Anterior cingulate cortex (tissue), 58 donors: ENCODE results near the gene PEX11B.

Experiments
- DNase-seq, 58 donors: peaks; one replicate each; lab custom pipeline; 2025; lab: John Stamatoyannopoulos, UW

PEX11B gene

DNA sequence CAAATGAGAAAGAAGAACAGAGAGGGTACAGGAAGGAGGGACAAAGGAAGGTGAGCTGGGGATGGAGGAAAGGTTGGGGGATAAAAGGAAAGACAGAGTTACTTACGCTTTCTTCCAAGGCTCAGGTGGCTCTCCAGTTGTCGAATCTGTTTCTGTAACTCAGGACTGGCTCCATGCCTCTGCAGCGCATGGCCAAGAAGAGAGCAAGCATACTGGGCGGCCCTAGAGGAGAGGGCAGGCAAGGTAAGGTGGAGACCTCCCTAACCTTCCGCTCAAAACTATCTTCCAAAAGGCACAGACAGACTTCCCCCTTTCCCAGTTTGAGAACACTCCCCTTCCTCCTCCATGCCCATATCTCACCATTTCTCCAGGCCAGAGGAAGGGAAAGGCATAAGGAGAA is 922 bp downstream of the PEX11B start:
- DNase-seq: no peak

DNA sequence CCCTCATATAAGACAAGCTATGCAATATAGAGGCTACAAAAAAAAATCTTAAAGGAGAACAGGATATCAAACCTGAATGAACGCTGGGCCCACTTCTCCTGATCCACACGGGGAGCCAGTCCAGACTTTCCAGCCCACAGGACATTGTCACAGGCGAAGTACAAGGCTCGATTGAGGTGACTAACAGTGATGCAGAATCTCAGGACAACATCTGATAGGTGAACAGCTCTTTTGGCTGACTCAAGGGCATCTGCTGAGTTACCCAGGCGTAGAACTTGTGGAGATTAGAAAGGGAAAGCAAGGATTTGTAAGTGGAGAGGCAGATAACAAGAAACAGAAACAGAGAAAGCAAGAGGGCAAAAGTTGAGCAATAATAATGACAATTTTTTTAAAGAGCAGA is 1.8 kb downstream of the PEX11B start:
- DNase-seq: no peak

DNA sequence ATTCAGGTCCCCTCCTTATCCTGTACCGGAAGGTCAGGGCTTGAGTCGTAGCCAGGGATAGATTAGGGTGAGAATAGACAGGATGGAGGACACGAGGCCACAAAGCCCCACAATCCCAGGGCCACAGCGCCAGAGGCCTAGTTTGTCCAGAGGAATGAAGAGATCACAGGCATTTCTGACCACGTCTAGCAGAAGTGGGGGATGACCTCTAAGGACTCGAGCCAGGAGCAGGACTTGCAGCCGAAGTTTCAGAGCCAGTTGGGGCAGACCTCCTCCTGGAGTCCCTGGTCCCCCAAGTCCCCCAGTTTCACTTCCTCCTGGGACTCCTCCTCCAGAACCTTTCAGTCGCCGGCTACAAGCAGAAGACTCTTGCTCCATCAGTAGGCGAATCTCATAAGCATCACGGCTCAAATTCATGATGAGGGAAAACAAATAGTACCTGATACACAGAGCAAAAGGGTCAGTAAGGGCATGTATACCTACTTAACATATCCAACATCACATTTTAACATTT is 6.3 kb downstream of the PEX11B start:
- DNase-seq: no peak

DNA sequence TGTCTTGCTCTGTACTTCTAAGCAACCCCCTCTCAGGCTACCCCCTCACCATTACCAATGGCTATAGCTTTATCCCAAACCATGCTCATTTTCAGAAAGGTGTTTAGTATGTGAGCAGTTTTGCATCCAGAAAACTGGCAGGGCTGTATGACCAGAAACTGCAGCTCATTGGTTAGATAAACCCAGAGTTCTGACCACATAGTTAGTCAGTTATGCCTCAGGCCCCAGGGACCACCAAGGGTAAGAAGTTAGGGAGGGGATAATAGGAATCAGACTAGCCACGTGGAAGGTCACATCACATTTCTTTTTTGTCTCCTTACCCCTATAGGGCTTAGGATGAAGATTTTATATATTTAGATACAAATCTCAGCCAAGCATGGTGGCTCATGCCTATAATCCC is 9.9 kb downstream of the PEX11B start:
- no peak for DNase-seq

DNA sequence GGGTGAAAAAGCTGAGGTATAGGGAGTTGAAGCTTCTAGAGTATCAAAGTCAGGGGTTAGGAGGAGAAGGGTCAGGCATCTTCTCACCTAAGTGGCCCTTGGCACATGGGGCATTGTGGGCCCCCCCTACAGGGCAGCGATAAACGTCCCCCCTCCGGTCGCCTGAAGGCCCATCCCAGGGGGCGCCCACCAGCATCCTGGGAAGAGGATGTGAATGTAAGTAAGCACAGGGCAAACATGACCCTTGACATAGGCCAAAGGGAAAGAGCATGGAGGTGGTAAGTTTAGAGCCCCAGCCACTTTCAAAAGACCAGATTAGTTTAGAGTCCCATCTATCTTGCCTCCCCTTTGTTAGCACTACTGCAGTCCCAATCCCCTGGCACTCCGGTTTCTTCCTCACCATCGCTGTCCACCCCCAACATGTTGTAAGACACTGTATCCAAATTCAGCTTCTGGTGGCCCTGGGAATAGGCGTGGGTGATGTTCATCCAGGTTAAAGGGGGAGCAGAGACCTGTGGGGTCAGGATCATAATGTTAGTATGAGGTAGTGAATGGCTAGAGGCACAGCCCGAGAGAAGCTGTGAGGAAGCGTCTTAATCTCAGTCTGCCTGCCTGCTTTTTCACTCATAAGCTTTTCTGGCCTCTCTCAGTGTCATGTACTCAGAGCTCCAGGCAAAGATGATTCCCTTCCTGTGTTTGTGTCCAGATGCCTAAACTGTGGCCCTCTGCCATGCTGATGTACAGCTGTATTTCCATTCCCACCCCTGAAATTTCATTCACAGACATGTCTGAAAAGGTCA is 11.4 kb downstream of the PEX11B start:
- no peak for DNase-seq

DNA sequence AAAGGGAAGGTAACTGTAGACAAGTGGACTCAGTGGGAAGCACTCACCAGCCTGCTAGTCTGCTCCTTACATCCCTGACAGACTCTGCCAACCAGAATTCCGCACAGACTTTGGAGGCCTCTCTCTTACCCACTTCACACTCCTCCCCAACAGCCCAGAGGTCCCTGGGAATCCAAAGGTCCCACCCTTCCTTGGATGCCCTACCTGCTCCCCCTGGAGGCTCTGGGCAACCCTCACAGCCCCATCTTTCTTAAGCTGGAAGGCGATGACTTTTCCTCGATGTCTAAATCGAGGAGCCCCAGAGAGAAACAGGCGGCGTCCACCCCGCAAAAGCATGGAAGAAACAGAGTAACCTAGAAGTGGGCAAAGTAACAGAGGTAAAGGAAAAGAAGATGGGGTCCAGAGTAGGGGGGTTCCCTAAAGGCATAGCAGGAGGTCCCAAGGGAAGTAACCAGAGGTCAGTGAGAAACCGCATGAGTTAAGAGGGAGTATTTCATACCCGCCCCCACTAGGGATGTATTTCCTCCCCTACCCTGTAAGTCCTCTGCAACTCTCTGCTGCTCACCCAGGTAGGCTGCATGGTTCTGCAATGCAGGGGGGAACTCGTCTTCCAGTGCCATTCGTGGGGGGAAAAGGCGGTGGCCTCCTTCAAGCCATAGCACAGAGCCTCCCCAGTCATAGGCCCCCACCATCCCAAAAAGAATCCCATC is 17.1 kb downstream of the PEX11B start:
- no peak for DNase-seq

DNA sequence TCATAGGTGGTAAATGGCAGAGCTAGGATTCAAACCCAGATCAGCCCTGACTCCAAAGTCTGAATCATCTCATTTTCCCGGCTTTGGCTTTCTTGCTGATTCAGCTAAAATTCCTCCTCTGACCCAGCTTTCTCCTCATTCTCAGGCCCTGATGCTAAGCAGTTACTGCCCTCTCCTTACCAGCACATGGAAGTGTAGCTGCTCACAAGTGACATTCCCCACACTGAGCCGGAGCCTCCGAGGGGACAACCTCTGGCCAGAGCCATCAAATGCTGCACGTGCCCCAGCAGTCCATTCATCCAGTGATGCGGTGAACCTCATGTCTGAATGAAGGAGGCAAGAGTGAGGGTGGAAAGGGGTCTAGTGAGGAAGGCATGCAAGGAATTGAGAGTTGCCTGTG is 19.8 kb downstream of the PEX11B start:
- DNase-seq: no peak

DNA sequence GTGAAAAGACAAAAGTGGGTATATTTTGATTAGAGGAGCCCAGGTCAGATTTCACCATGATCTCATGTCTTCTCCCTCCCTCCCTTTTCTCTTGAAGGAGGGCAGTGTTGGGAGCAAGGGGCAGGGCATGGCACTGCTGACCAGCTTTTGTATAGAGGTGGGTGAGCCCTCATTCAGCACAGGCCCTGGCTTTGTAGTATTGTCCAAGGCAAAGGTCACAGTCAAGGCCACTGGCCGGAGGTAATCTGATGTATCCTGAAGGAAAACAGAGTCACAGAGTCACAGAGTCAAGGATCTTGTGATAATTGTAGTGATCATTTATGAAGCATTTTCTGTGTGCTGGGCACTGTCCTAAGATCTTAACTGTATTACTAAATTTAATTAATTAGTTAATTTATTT is 20.5 kb downstream of the PEX11B start:
- DNase-seq: no peak

DNA sequence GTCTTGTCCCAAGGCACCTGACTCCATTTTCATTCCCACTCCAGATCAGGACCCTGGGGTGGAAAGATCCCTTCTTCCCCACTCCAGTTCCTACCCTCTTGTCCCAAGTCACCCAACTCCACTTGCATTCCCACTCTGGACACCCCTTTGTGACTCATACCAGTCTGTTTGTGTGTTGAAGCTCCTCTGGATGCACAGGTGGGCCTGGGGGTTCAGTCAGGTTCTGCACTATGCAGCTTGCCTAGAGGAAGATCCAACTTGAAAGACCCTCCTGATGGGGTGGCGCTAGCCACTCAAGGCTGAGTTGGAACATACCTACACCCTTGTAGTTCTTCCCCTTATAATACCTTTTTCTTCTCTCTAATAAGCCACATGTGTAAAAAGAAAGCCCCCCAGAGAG is 23.0 kb downstream of the PEX11B start:
- no peak for DNase-seq

DNA sequence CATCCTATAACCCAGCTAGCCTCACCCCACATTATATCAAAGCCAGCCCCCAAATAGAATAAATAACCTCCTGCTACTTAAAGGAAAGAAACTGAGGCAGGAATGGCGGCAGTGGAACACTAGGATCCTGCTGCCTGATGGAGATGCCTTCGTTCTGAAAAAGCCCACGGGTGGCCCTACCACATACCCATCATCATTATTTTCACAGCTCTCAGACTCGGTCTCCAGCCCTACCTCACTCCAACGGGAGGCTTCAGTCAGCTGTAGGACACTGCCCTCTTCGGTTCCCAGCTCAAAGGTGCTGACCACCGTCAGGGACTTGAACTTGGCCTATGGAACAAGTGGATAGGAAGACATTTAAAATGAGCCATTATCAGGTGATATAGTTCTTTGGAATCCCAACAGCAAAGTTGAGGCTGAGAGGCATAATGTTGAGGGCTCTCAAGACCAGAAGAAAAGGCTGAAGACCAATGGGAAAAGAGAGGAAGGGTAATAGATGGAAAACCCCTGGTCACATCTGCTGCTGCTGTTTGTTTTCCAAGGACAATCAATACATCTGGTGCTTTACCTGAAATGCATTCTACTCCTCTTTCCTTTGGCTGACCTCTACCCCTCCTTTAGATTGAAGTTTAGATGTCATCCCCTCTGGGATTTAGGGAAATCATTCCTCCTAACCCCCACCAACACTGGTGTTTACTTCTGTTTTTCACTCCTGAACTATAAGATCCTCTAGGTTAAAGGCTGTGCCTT is 25.0 kb downstream of the PEX11B start:
- DNase-seq: no peak

DNA sequence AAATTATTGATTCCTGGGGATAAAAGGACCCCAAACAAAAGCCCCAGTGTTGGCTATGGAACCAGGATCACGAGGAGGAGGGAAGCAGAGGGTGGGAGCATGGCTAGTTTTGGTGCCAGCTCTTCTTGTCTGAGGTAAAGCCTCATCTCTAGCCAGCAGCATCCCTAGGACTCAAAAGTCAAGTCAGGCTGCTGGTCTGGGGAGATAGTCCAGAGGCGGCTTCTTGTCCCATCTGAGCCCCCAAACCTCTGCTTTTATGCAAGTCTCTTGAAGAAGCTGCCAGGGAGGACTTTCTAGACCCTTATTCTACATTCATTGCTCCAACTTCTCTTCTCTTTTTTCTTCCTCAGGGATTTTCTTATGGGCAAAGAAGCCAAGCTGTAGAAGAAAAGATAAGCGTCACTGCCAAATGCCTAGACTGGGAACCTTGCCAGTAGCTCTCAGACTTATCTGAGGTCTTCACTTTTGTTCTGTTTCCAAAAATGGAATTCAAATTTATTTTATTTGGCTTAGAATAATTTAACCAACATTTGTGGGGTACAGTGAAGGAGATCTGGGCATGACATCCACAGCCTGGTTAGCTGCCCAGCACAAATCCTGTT is 25.9 kb downstream of the PEX11B start:
- DNase-seq: peak in 6 of 58 donors; percentile 3 to 42 (median 16)

DNA sequence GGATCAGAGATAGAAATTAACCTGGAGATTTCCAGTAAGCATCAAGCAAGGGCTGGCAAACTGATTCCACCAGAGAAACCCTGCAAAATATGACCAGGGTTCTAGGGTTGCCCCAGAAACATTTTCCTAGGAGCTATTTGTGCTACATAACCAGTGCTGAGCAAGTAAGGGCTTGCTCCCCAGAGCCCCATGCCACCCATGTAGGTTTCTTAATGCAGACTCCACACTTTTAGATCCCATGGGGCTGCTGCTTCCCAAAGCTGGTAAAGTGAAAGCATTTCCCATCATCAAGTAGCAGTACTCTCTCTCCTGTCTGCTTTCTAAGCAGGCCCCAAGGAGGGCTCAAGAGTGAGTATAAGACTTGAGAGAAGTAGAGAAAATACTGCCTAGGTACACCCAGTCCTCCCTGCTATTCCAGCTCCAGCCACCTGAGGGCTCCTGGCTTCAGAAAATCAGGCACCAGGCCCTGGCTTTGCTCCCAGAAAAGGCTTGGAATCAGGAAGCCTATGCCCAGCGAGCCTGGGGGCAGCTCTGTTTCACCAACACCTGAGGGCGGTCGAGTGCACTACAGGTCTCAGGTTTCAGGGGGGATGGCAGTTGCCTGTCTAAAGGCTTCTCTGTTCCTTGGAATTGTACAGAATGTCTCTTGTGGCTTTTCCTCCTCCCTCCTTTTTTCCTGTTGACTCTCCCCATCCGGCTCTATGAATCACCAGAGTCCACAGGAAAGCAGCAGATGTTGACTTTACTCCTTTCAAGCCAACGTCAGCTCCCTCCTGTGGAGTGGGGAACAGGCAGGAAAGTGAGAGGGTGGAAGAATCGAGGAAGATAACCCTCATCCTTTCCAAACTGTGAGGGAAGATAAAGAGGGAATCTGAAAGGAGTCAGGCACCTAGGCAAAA is 26.7 kb downstream of the PEX11B start:
- peak; percentile 17 to 92 (median 83) for DNase-seq

DNA sequence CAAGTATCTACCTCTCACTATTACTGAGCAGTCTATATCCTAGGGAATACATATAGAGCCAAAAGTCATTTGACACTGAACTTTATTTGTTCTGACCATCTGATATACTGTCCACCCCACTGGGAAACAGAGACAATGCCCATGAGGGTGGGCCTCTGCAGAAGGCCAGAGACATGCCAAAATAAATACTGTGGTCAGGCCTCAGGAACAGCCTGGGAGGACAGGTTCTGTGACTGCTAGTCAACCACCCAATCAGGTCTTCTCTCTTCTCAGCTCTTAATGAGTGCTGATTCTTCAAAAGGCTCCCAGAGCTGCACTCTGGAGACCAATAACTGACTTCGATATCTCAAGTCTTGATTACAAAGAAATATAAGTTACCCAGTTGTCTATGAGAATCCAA is 27.4 kb downstream of the PEX11B start:
- DNase-seq: no peak

DNA sequence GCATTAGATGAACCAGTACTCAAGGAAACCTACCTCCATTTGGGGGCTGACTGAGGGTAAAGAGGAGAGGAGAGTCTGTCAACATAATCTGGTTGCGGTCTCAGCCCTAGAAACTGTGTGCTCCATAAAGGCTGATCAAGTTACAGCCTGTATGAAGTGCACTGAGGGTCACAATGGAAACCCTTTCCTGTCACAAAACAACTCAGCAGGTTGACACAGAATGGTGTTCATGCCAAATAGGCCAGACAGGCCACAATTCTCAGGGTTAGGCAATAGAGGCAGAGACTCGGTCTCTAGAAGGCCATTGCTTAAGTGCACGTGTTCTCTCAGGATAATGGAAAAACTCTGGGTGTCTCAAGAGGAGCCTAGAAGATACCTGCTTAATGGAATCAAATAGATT is 28.8 kb downstream of the PEX11B start:
- DNase-seq: no peak

DNA sequence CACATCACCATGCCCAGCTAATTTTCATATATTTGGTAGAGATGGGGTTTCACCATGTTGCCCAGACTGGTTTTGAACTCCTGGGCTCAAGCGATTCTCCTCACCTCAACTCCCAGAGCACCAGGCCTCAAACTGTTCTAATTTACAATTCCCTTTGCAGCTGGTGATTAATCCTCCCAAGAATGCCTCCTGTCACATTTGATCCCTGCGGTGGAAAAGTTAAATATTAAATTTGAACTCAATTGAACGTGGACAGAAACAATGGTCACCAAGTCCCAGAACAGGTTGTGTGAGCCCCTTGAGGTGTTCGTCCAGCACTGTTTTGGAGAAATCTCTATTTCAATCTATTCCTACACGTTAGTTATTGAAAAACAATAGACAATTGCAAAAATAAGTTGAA is 30.9 kb downstream of the PEX11B start:
- DNase-seq: no peak

DNA sequence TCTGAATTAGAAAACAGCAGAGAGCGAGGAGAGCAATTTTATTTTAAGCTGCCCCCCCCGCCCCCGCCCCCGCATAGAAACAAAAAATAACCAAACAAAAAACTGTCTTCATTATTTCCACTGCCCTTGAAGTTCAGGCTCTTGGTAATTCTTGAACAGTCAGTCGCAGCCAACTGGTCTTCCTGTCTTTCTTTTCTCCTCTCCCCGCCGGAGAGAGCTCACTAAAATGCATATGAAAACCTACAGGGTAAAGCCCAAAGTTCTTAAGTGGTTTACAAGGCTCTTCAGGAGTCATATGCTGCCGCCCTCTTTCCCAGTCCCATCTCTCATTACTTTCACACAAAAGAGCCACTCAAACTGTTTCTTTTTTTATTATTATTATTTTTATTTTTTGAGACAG is 31.7 kb downstream of the PEX11B start:
- no peak for DNase-seq

DNA sequence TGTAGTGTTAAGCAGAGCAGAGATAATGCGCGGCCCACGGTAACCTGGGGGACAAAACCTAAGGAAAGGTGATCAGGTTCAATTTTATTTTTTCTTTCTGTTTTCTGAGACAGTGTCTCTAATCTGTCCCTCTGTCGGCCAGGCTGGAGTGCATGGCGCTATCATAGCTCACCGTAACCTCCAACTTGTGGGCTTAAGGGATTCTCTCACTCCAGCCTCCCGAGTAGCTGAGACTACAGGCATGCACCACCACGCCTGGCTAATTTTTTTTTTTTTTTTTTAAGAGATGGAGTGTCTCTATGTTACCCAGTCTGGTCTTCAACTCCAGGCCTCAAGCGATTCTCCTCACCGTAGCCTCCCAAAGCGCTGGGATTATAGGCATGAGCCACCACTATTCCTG is 32.1 kb downstream of the PEX11B start:
- DNase-seq: no peak

DNA sequence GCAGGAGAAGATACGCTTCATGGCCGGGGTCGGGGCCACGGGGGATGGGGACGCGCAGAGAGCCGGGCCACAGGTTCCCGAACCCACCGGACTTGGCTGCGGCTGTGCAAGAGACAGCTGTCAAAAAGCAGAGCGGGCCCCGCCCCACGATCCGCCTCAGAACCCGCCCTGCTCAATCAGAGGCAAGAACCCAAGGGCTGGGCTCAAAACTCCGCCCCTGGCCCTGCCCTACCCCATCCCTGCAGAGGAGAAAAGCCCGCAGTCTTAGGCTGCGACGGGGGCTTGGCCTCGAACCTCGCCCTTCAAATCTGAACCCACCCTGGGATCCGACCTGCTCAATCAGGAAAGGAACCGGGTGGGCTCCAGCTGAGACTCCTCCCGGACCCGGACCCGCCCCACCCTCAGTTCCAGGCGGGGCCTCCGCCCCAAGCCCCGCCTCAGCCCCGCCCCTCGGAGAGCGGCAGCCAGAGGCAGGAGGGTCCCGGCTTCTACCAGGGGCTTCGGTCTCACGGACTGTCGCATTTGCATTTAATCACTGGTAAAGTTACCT is 32.7 kb downstream of the PEX11B start, which contains the start of gene ANKRD35:
Gene ANKRD35, minus strand, starts transcription at position 129 of the 550 bp plus-strand sequence. Its CDS starts 108 bp downstream, at position 21.
- DNase-seq: peak in 57 of 58 donors; percentile 37 to 88 (median 73)

DNA sequence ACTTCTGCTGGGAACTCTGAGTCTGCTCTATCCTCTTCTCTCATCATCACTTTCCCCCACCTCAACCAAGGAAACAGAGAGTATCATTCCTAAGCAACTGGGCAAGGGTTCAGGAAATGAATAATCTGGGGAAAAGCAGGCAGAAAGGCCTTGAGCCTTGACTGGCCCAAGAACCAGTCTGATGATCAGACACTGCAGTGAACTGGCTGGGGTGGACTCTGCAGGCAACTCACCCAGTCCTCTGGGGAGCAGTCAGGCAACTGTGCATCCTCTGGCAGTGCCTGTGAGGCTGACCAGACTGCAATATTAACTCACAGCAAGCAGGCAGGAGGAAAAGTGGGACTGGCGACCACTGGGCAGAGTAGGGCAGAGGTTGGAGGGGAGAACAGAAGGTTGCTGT is 33.8 kb downstream of the PEX11B start:
- DNase-seq: no peak
